GM23248 (cell line): ENCODE data around the gene NEMP2. TPM values are rescaled to one million over a fixed set of nuclear protein-coding genes. Genes with fewer than 3 reads are reported as not detected.
"Not testable (repeated sequence)": the region's sequence is repeated elsewhere in the genome, so short reads cannot be mapped to it uniquely, and the experiment has no call there.

Experiments used
- DNase-seq: peaks from one replicate; pipeline ENCODE4 v3.0.0-alpha.2; 2015
- H2AFZ ChIP-seq: fragments of 200-600 bp; sonication (generic); 2 replicates; pipeline ENCODE4 v1.6.1; 2016; ENCODE audit warnings: antibody characterized with exemption
- H3F3A ChIP-seq: fragments of 200-600 bp; sonication (generic); 2 replicates; pipeline ENCODE4 v1.6.1; 2016; ENCODE audit warnings: mild to moderate bottlenecking, antibody characterized with exemption, mixed run types; ENCODE audit not compliant: insufficient read depth
- H3K27ac ChIP-seq: fragments of 200-600 bp; sonication (generic); 2 replicates; pipeline ENCODE4 v1.5.1; 2016; ENCODE audit warnings: mild to moderate bottlenecking
- H3K27me3 ChIP-seq: fragments of 200-600 bp; sonication (generic); replicated peaks from 2 replicates; pipeline ENCODE4 v1.6.1; 2016; ENCODE audit warnings: mild to moderate bottlenecking; ENCODE audit not compliant: insufficient read depth
- H3K36me3 ChIP-seq: fragments of 200-600 bp; sonication (generic); 2 replicates; pipeline ENCODE4 v1.6.1; 2016; ENCODE audit warnings: low read depth, mild to moderate bottlenecking
- H3K4me1 ChIP-seq: fragments of 200-600 bp; sonication (generic); 2 replicates; pipeline ENCODE4 v1.6.1; 2016; ENCODE audit warnings: mild to moderate bottlenecking; ENCODE audit not compliant: insufficient read depth
- H3K4me2 ChIP-seq: fragments of 200-600 bp; sonication (generic); one replicate; pipeline ENCODE4 v1.6.1; 2016; ENCODE audit warnings: mild to moderate bottlenecking; ENCODE audit not compliant: unreplicated experiment
- H3K4me3 ChIP-seq: fragments of 200-600 bp; sonication (generic); 2 replicates; pipeline ENCODE4 v1.5.1; 2016; ENCODE audit warnings: mild to moderate bottlenecking
- H3K79me2 ChIP-seq: fragments of 200-600 bp; sonication (generic); 2 replicates; pipeline ENCODE4 v1.6.1; 2016; ENCODE audit warnings: mild to moderate bottlenecking; ENCODE audit not compliant: insufficient read depth
- H3K9ac ChIP-seq: fragments of 200-600 bp; sonication (generic); 2 replicates; pipeline ENCODE4 v1.6.1; 2016; ENCODE audit warnings: mild to moderate bottlenecking
- H3K9me2 ChIP-seq: fragments of 200-600 bp; sonication (generic); 2 replicates; pipeline ENCODE4 v1.6.1; 2016; ENCODE audit warnings: mixed run types, mild to moderate bottlenecking, moderate library complexity; ENCODE audit not compliant: insufficient read depth
- H3K9me3 ChIP-seq: fragments of 200-600 bp; sonication (generic); one replicate; pipeline ENCODE4 v1.6.1; 2017; ENCODE audit warnings: low read depth
- H4K20me1 ChIP-seq: fragments of 200-600 bp; sonication (generic); 2 replicates; pipeline ENCODE4 v1.6.0; 2016; ENCODE audit not compliant: insufficient read depth
- EZH2 ChIP-seq: fragments of 200-600 bp; sonication (generic); IDR thresholded peaks from 2 replicates; pipeline ENCODE4 v1.6.1; 2018; ENCODE audit warnings: antibody characterized with exemption, mild to moderate bottlenecking; ENCODE audit not compliant: insufficient read depth, poor library complexity, severe bottlenecking
- EZH2phosphoT487 ChIP-seq: fragments of 200-600 bp; sonication (generic); IDR thresholded peaks from 2 replicates; pipeline ENCODE4 v1.6.1; 2018; ENCODE audit warnings: antibody characterized with exemption, moderate library complexity, mild to moderate bottlenecking, low read depth; ENCODE audit not compliant: insufficient read depth
- WGBS, 2 experiments: methylation state at CpG; one replicate each; pipeline ENCODE4 v1.1.6; 2015 to 2017; ENCODE audit warnings: low lambda C conversion rate in 2 of 2, low coverage in 1 of 2; ENCODE audit errors: missing lambda C conversion rate in 2 of 2; 5-methylcytosine and 5-hydroxymethylcytosine counted together
- in situ Hi-C: fragments of 300-500 bp; cut with MboI; formaldehyde crosslinking; loops from 2 replicates; pipeline ENCODE4 v1.15.0; 2020
- polyA plus RNA-seq: library from polyadenylated mRNA; unstranded; fragments of >200 nt; fragmentation: Nextera tagmentation; extraction: Ambion mirVana; gene quantifications from 2 replicates; pipeline ENCODE4 v1.2.1, GENCODE V29; 2016
- total RNA-seq: library from RNA; depleted of rRNA; stranded (reverse); fragments of >200 nt; shearing (Covaris generic); gene quantifications from 2 replicates; pipeline ENCODE4 v1.2.3, GENCODE V29; 2014

The NEMP2 gene
- total and polyA plus RNA-seq, 2 experiments from 2014 or later = 2.7 to 3.8 TPM

GRCh38 chr2:190497428-190497827 is 37.1 kb downstream of the NEMP2 start:
- peaks cover 7% of the 10 kb centered on the region; the same call in 1 of the 2 replicates for H3K4me1 ChIP-seq
- H3K4me2 ChIP-seq = no peak overlapping the region
- no peak overlapping the region for H3K27ac ChIP-seq
- no peaks in the 10 kb centered on the region for H4K20me1 ChIP-seq
- no peak overlapping the region for H3K9ac ChIP-seq
- H3K9me3 ChIP-seq = no peaks in the 10 kb centered on the region
- TF ChIP-seq EZH2phosphoT487 (no peak), EZH2 (no peak)
- H3K27me3 ChIP-seq = no peaks in the 10 kb centered on the region
- peak; percentile 5 for DNase-seq
- H2AFZ ChIP-seq = no peak overlapping the region
- no peaks in the 10 kb centered on the region for H3K79me2 ChIP-seq
- no peaks in the 10 kb centered on the region for H3K36me3 ChIP-seq
- H3K4me3 ChIP-seq = no peak overlapping the region
- 75 to 81% methylated on average over 4 of the region's 4 CpGs for WGBS, 2 experiments
- in situ Hi-C loops = no loop called here
- no peaks in the 10 kb centered on the region for H3K9me2 ChIP-seq
- no peaks in the 10 kb centered on the region for H3F3A ChIP-seq

GRCh38 chr2:190494600-190495227 is 39.8 kb downstream of the NEMP2 start:
- H3K9ac ChIP-seq, H3K9me2 ChIP-seq, in situ Hi-C loops, H3K79me2 ChIP-seq, H3K36me3 ChIP-seq, H3K4me3 ChIP-seq, H4K20me1 ChIP-seq, H3K9me3 ChIP-seq, DNase-seq, H2AFZ ChIP-seq, H3K4me1 ChIP-seq, H3K27ac ChIP-seq, H3F3A ChIP-seq, H3K4me2 ChIP-seq, H3K27me3 ChIP-seq: not testable (repeated sequence)
- WGBS, 2 experiments = 73 to 78% methylated on average over 3 of the region's 3 CpGs

DNA sequence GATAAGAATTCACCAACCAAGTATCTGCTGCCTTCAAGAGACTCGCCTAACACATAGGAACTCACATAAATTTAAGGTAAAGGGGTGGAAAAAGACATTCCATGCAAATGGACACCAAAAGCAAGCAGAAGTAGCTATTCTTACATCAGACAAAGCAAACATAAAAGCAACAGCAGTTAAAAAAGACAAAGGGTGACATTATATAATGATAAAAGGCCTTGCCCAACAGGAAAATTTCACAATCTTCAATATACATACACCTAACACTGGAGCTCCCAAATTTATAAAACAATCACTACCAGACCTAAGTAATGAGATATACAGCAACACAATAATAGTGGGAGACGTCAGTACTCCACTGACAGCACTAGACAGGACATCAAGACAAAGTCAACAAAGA is 41.4 kb downstream of the NEMP2 start:
- H3K27ac ChIP-seq = no peak overlapping the region
- no peak overlapping the region for H2AFZ ChIP-seq
- no peak overlapping the region for H3K4me2 ChIP-seq
- in situ Hi-C loops = no loop called here
- no peaks in the 10 kb centered on the region for H3K27me3 ChIP-seq
- no peaks in the 10 kb centered on the region for H4K20me1 ChIP-seq
- no peaks in the 10 kb centered on the region for H3K4me1 ChIP-seq
- H3K79me2 ChIP-seq = no peaks in the 10 kb centered on the region
- H3K36me3 ChIP-seq = no peaks in the 10 kb centered on the region; the same call in 1 of the 2 replicates
- no peak overlapping the region for H3K4me3 ChIP-seq
- no peak overlapping the region for H3K9ac ChIP-seq
- DNase-seq = no peak
- TF ChIP-seq EZH2phosphoT487 (no peak), EZH2 (no peak)
- H3F3A ChIP-seq = no peaks in the 10 kb centered on the region
- H3K9me2 ChIP-seq = no peaks in the 10 kb centered on the region
- H3K9me3 ChIP-seq = no peaks in the 10 kb centered on the region
- WGBS, 2 experiments = 41 to 44% methylated on average over 2 of the region's 2 CpGs

DNA sequence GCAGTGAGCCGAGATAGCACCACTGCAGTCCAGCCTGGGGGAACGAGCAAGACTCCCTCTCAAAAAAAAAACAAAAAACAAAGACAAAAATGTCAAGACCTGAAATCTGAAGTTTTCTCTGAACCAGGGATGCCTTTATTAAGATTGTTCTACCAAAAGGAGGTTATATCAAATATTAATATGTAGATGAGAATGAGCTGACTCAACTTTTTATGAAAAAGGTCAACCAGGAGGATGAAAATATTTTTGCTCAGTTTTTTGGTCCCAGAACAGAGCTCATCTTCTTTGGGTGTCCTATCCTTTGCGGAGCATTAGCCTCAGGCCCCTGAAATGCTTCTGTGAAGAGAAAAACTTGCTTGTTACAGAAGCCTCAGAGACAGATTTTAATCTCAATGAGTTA is 44.0 kb downstream of the NEMP2 start:
- Histone ChIP-seq H2AFZ (no peak overlapping the region), H3K36me3 (no peaks in the 10 kb centered on the region; the same call in 1 of the 2 replicates), H3K4me3 (no peak overlapping the region), H3F3A (no peaks in the 10 kb centered on the region; the same call in 1 of the 2 replicates), H3K27me3 (no peaks in the 10 kb centered on the region), H3K9ac (no peak overlapping the region), H3K9me3 (no peaks in the 10 kb centered on the region), H3K4me1 (no peaks in the 10 kb centered on the region), H4K20me1 (no peaks in the 10 kb centered on the region), H3K27ac (no peak overlapping the region), H3K4me2 (no peak overlapping the region), H3K79me2 (no peaks in the 10 kb centered on the region), H3K9me2 (no peaks in the 10 kb centered on the region)
- 93 to 96% methylated on average over 3 of the region's 3 CpGs for WGBS, 2 experiments
- in situ Hi-C loops = no loop called here
- TF ChIP-seq EZH2phosphoT487 = no peak
- TF ChIP-seq EZH2 = no peak
- DNase-seq = no peak

DNA sequence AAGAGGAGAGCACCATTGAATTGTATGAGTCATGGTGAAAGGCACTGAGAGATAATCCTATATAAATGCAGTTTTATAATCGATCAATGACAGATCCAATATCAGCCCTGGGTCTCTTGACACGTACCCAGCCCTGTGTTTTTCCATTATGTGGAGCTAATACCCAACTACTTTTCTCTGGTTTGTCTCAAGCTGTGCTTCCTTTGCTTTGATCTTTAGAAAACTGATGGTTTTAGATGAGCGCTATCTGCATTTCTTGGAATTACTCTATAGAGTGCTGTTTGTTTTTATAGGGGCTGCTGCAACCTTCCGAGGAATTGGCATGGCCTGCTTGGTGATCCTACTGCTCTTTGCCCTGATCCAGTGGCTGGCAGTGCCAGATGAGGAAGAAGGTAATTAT is 45.0 kb downstream of the NEMP2 start:
- Histone ChIP-seq H2AFZ (no peak overlapping the region), H3K9me3 (no peaks in the 10 kb centered on the region), H3K9me2 (no peaks in the 10 kb centered on the region), H3K27ac (no peak overlapping the region), H3F3A (no peaks in the 10 kb centered on the region; the same call in 1 of the 2 replicates), H3K36me3 (no peaks in the 10 kb centered on the region; the same call in 1 of the 2 replicates), H3K4me1 (no peaks in the 10 kb centered on the region), H3K4me2 (no peak overlapping the region), H3K27me3 (no peaks in the 10 kb centered on the region), H3K4me3 (no peak overlapping the region), H3K9ac (no peak overlapping the region), H4K20me1 (no peaks in the 10 kb centered on the region), H3K79me2 (no peaks in the 10 kb centered on the region)
- DNase-seq = no peak
- in situ Hi-C loops = no loop called here
- WGBS, 2 experiments = 89 to 94% methylated on average over 4 of the region's 4 CpGs
- TF ChIP-seq EZH2 = no peak
